HS-27A (cell line): ENCODE data around the gene SPACA7.

Experiments
- DNase-seq: peaks from one replicate; pipeline ENCODE4 v3.0.0-alpha.2; 2012; ENCODE audit warnings: low read depth, missing footprints

SPACA7 gene

DNA sequence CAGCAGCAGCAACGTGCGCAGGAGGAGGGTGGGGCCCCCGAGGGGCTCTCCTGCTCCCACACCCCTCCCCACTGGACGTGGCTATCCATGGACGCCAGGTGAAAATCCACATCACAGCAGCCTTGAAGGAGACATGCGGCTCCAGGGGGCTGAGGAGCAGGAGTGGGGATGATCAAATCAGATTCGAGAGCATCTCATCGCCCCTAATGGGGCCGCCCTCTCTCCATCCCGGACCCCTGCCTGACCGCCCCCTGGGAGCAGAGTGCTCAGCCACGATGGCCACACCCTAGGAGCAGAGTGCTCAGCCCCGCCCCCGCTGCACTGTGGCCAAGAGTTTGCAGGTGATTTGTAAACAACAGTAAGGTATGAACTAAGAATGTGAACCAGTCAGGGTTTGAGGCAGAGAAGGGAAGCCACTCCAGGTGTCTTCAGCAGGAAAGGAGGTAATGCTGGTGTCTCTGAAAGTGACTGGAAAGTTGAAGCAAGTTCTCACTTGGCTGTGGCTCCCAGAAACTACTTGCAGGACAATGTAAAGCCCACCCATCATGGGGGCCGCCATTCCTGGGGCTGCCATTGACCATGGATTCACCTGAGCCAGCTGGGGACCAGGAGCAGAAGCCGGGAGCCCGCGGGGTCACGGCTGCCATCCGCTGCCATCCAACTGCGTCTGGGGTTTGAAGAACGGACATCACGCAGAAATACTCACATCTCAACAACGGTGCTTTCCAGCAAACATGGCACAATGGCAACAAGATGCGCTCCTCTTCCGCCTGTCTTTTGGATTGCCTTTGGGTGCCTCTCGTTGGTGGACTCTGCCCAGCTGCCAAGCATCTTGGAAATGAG is 71.8 kb downstream of the SPACA7 start:
- no peak for DNase-seq

- DNase-seq = no peak
These were observed 72.7 kb downstream of the SPACA7 start for GRCh38 chr13:112448621-112449544.

- no peak for DNase-seq
These were observed 73.4 kb downstream of the SPACA7 start for GRCh38 chr13:112449545-112449930.

DNA sequence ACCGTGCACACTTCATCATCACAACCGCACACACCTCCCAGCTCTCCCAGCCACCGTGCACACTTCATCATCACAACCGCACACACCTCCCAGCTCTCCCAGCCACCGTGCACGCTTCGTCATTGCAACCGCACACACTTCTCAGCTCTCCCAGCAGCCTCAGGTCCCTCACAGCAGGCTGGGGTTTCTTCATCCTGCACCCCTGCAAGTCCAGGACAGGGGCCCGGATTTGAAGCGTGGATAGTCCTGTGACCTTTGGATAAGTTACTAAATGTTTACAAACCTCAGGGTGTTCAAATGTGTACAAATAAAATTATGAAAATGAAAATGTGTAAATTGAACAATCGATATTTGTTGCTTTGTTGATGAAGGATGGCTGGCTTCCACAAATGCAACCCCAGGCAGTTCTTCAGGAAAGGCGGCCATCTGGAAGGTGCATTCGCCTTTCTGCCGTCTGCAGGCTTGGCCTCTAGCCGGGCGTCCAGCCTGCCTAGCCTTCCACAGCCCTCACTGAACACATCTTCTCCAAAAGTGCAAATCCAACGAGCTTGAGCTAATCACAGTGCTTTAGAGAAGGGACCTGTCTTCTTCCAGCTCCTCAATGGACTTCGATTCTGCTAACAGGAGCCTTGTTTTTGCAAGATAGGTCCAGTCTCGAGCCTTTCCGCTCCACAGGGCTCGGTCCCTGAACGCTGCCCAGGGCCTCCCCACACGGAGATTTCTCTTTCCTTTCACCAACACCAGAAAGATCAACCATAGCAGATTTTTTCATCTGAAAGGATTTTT is 74.2 kb downstream of the SPACA7 start:
- DNase-seq = no peak

DNA sequence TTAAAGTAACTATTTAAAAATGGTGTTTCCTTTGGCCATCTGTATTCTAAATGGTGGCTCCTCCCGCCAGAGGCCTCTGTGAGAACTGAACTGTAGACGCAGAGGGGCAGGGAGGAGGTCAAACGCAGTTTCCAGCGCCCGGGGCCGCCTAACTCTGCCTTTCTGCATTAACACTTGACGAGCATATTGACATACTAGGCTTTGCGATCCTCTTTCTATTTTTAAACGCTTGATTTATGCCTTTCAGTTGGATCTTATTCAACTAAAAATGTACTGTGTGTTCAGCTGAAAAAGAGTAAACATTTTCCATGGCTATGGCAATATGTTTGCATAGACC is 74.7 kb downstream of the SPACA7 start:
- no peak for DNase-seq

GRCh38 chr13:112451512-112452379 is 75.6 kb downstream of the SPACA7 start:
- DNase-seq = no peak

- DNase-seq = no peak
These were observed 76.4 kb downstream of the SPACA7 start for GRCh38 chr13:112452380-112453206.

- no peak for DNase-seq
These were observed 77.2 kb downstream of the SPACA7 start for GRCh38 chr13:112453207-112453829.

GRCh38 chr13:112453874-112454647 is 77.9 kb downstream of the SPACA7 start:
- no peak for DNase-seq

DNA sequence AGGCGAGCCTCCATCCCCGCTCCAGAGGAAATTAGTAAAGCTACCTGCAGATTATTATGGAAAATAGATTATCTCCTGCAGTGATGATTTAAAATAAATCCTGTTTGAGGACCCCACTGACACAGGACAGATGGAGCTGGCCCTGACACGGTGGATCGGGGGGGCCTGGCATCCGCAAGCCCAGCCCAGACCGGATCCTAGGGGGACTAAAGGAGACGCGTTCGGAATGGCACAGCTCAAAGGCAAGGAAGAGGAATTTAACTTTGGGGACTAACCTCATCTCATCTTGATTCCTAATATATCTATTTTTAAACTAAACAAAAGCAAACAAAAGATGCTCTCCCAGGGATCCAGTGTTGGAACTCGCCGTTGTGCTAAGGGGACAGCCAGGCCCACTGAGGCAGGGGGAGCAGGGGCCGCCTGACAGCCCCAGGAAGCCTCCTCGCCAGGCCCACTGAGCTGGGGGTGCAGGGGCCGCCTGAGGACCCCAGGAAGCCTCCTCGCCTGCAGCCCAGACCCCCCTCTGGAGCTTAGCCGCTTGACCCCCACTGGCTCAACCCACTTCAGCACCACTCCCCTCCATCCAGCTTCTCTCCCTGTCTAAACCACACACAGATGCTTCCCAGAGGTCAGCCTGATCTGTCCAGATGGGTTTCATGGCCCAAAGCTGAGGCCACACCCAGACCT is 78.6 kb downstream of the SPACA7 start:
- no peak for DNase-seq

GRCh38 chr13:112455476-112456059 is 79.4 kb downstream of the SPACA7 start:
- DNase-seq = no peak

GRCh38 chr13:112456138-112457056 is 80.2 kb downstream of the SPACA7 start:
- DNase-seq = no peak

DNA sequence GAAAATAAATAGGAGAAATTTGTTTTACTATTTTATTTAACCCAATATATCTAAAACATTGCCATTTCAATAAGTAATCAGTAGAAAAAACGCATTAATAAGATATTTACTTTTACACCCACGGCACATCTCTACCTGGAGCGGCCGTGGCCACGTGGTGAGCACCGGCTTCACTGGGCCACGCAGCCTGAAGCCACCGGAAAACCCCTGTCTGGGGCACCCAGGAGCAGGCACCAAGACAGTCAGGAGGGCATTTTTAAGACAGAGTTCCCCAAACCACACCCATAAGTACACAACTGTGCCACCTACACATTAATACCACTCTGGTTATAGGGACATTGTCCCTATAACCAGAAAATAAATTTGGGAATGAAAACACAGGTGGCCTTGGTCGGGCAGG is 80.9 kb downstream of the SPACA7 start:
- DNase-seq = no peak

DNA sequence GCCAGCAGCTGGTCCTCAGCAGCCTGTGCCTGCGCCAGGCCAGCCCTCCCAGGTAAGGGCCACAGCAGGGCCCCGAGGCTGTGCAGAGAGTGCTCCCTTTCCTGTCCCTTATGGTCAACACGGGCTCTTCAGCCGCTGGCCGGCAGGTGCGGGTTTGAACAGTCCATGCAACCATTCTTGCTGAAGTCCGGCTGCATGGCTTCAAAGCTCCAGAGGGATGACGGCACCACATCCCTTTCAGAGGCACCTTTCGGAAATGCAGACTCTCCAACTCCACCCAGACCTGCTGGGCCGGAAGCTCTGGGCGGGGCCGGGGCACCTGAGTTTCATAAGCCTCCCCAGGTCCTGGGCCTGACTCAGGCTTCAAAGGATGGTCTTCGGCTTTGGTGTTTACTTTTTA is 81.3 kb downstream of the SPACA7 start:
- no peak for DNase-seq

DNA sequence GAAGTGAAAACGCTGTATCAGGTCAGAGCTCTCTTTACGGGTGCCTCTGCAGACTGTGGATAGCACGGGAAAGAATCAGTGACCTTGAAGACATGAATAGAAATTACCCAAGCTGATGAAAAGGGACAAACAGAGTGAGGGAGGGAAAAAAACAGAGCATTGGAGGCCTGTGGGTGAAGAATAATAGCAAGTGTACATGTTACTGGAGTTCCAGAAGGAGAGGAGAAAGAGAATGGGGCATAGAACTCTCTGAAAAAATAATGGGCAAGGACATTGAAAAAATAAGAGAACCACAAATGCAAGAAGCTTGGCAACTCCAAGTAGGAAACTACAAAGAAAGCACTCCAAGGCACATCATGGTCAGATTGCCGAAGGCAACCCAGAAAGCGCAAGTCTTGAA is 86.3 kb downstream of the SPACA7 start:
- DNase-seq = no peak

DNA sequence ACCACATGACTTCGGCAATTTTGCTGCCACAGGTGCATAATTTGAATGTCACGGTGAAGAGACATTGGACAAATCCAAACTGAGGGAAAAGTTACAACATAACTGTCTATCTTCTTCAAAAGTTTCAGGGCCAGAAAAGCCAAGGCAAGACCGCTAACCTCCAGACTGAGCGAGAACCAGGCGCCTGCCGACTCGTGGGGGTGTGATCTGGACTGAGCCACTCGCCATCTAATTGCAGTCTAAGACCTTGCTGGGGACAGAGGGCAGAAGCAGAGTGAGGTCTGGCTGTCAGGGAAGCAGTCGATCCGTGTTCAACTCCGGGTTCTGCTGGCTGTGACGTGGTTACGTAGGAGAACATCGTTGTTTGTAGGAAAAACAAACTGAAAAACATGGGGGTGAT is 88.6 kb downstream of the SPACA7 start:
- no peak for DNase-seq
